SK-N-SH (cell line): Measurements from ENCODE around the gene ZNF473. TPM values are rescaled to one million over a fixed set of nuclear protein-coding genes. Genes with fewer than 3 reads are reported as not detected.
A peak's percentile ranks its signal among the peaks of the same experiment; 100 is the strongest.

Experiments
- CTCF ChIA-PET: fragments of 300-600, 350-600 bp; formaldehyde crosslinking; extraction: SDS; loops from one replicate; lab custom pipeline; 2021; lab: Yijun Ruan, JAX
- POLR2A ChIA-PET: fragments of 350-600 bp; sonication (Branson Sonifier 250); formaldehyde crosslinking; extraction: SDS; loops from one replicate; lab custom pipeline; 2020; ENCODE audit warnings: antibody characterized with exemption, inconsistent platforms; lab: Yijun Ruan, JAX
- DNase-seq: peaks from one replicate; pipeline ENCODE4 v3.0.0; 2012
- H2AFZ ChIP-seq: fragments of 200-600 bp; sonication (generic); 2 replicates; pipeline ENCODE4 v1.8.1; 2016; ENCODE audit warnings: antibody characterized with exemption, mild to moderate bottlenecking, low read depth
- H3F3A ChIP-seq: fragments of 200-600 bp; sonication (generic); replicated peaks from 2 replicates; pipeline ENCODE3; 2016; ENCODE audit warnings: antibody characterized with exemption, mild to moderate bottlenecking; ENCODE audit not compliant: insufficient read depth
- H3K27ac ChIP-seq, 2 experiments: fragments of 200-500 bp in 1 of 2; fragments of 200-600 bp in 1 of 2; sonication (Bioruptor generic) in 1 of 2; sonication (generic), shearing (Covaris generic) in 1 of 2; 2 replicates each; pipeline versions ENCODE4 v1.5.1 to v1.6.1; 2014 to 2016; ENCODE audit warnings: low read depth in 2 of 2, inconsistent platforms in 1 of 2, low read length in 1 of 2, mild to moderate bottlenecking in 1 of 2, mixed read lengths in 1 of 2
- H3K27me3 ChIP-seq: fragments of 200-600 bp; sonication (generic), shearing (Covaris generic); 2 replicates; pipeline ENCODE4 v1.6.1; 2016; ENCODE audit warnings: mixed run types; ENCODE audit not compliant: insufficient read depth
- H3K36me3 ChIP-seq, 2 experiments: fragments of 200-500 bp in 1 of 2; fragments of 200-600 bp in 1 of 2; sonication (Bioruptor generic) in 1 of 2; sonication (generic) in 1 of 2; replicated peaks in 1 of 2; 2 replicates each; pipeline versions ENCODE3 to v1.5.1; 2014 to 2016; ENCODE audit warnings: low read length in 1 of 2, mild to moderate bottlenecking in 1 of 2; ENCODE audit not compliant: insufficient read depth in 2 of 2, control insufficient read depth in 1 of 2
- H3K4me1 ChIP-seq, 2 experiments: fragments of 200-500 bp in 1 of 2; fragments of 200-600 bp in 1 of 2; sonication (Bioruptor generic) in 1 of 2; sonication (generic), shearing (Covaris generic) in 1 of 2; 2 replicates each; pipeline versions ENCODE4 v1.5.1 to v1.6.1; 2014 to 2016; ENCODE audit warnings: low read depth in 1 of 2, low read length in 1 of 2, mixed run types in 1 of 2; ENCODE audit not compliant: insufficient read depth in 2 of 2, control insufficient read depth in 1 of 2
- H3K4me2 ChIP-seq: fragments of 200-600 bp; sonication (generic), shearing (Covaris generic); 2 replicates; pipeline ENCODE4 v1.6.1; 2017; ENCODE audit warnings: mixed run types
- H3K4me3 ChIP-seq, 2 experiments: fragments of 200-500 bp in 1 of 2; fragments of 200-600 bp in 1 of 2; sonication (Bioruptor generic) in 1 of 2; sonication (generic), shearing (Covaris generic) in 1 of 2; 2 replicates each; pipeline versions ENCODE4 v1.5.1 to v1.8.1; 2014 to 2016; ENCODE audit warnings: low read depth in 2 of 2, inconsistent platforms in 1 of 2, low read length in 1 of 2, mild to moderate bottlenecking in 1 of 2, mixed read lengths in 1 of 2, moderate library complexity in 1 of 2
- H3K79me2 ChIP-seq: fragments of 200-600 bp; sonication (generic); 2 replicates; pipeline ENCODE4 v1.8.1; 2017; ENCODE audit warnings: mild to moderate bottlenecking; ENCODE audit not compliant: insufficient read depth
- H3K9ac ChIP-seq: fragments of 200-600 bp; sonication (generic); 2 replicates; pipeline ENCODE4 v1.6.1; 2017; ENCODE audit warnings: mixed run types
- H3K9me2 ChIP-seq: fragments of 200-600 bp; sonication (generic); 2 replicates; pipeline ENCODE4 v1.6.1; 2017; ENCODE audit warnings: mixed run types
- H3K9me3 ChIP-seq: fragments of 200-600 bp; sonication (generic); 2 replicates; pipeline ENCODE4 v1.6.1; 2017; ENCODE audit warnings: mixed run types, mild to moderate bottlenecking, moderate library complexity
- H4K20me1 ChIP-seq: fragments of 200-600 bp; sonication (generic); 2 replicates; pipeline ENCODE4 v1.6.1; 2017; ENCODE audit warnings: mild to moderate bottlenecking, mixed run types; ENCODE audit not compliant: insufficient read depth
- CHD2 ChIP-seq: fragments of 150-350 bp; IDR thresholded peaks from 2 replicates; pipeline ENCODE4 v1.6.1; 2018; ENCODE audit warnings: low read length; ENCODE audit not compliant: partially characterized antibody
- ELF1 ChIP-seq: IDR thresholded peaks from 2 replicates; pipeline ENCODE4 v1.4.0; 2012
- EP300 ChIP-seq, 2 experiments: IDR thresholded peaks; 2 replicates each; pipeline versions ENCODE4 v1.4.0 to v1.6.1; 2012; ENCODE audit warnings: borderline replicate concordance in 1 of 2, low read depth in 1 of 2, low read length in 1 of 2
- EZH2phosphoT487 ChIP-seq: fragments of 200-600 bp; sonication (generic); IDR thresholded peaks from 2 replicates; pipeline ENCODE4 v1.6.1; 2017; ENCODE audit warnings: low read depth, mixed run types, mild to moderate bottlenecking, antibody characterized with exemption, moderate library complexity, borderline replicate concordance
- FOSL2 ChIP-seq: IDR thresholded peaks from 2 replicates; pipeline ENCODE4 v1.4.0; 2012; ENCODE audit warnings: low read depth, mild to moderate bottlenecking, moderate library complexity, borderline replicate concordance
- FOXJ3 ChIP-seq: sonication (generic); formaldehyde crosslinking; IDR thresholded peaks from 2 replicates; pipeline ENCODE4 v1.5.1; 2020; ENCODE audit warnings: mild to moderate bottlenecking, missing genetic modification reagents
- FOXM1 ChIP-seq: IDR thresholded peaks from 2 replicates; pipeline ENCODE4 v1.4.0; 2012; ENCODE audit warnings: low read depth, mild to moderate bottlenecking
- GABPA ChIP-seq: IDR thresholded peaks from 2 replicates; pipeline ENCODE4 v1.4.0; 2012; ENCODE audit warnings: low read depth, mild to moderate bottlenecking
- GATA2 ChIP-seq: sonication (generic); formaldehyde crosslinking; IDR thresholded peaks from 2 replicates; pipeline ENCODE4 v1.5.0; 2020; ENCODE audit warnings: mild to moderate bottlenecking, missing genetic modification reagents
- IRF3 ChIP-seq: fragments of 150-350 bp; IDR thresholded peaks from 2 replicates; pipeline ENCODE4 v1.6.1; 2016; ENCODE audit warnings: mild to moderate bottlenecking, low read depth, low read length
- JUND ChIP-seq: IDR thresholded peaks from 2 replicates; pipeline ENCODE4 v1.4.0; 2012
- MAX ChIP-seq: IDR thresholded peaks from 2 replicates; pipeline ENCODE4 v1.4.0; 2012; ENCODE audit warnings: low read depth
- MEF2A ChIP-seq: IDR thresholded peaks from 2 replicates; pipeline ENCODE4 v1.4.0; 2012; ENCODE audit warnings: low read depth, borderline replicate concordance
- MXI1 ChIP-seq: IDR thresholded peaks from 2 replicates; pipeline ENCODE4 v1.6.1; 2012; ENCODE audit warnings: mild to moderate bottlenecking, low read depth, low read length, improper control_type of control experiment
- NFIC ChIP-seq: IDR thresholded peaks from 2 replicates; pipeline ENCODE4 v1.4.0; 2012; ENCODE audit warnings: borderline replicate concordance
- PBX3 ChIP-seq: IDR thresholded peaks from 2 replicates; pipeline ENCODE4; 2012
- POLR2AphosphoS5 ChIP-seq: IDR thresholded peaks from 2 replicates; pipeline ENCODE4 v1.6.1; 2012; ENCODE audit warnings: low read depth, low read length
- RAD21 ChIP-seq: IDR thresholded peaks from 2 replicates; pipeline ENCODE4 v1.6.1; 2012; ENCODE audit warnings: mild to moderate bottlenecking, low read length
- RCOR1 ChIP-seq: fragments of 150-350 bp; IDR thresholded peaks from 2 replicates; pipeline ENCODE4 v1.6.1; 2017; ENCODE audit warnings: antibody characterized with exemption, low read length
- SMC3 ChIP-seq: IDR thresholded peaks from 2 replicates; pipeline ENCODE4 v1.6.1; 2012; ENCODE audit warnings: low read depth, low read length, improper control_type of control experiment
- TAF1 ChIP-seq: IDR thresholded peaks from 2 replicates; pipeline ENCODE4 v1.6.1; 2012; ENCODE audit warnings: low read depth, mild to moderate bottlenecking, low read length, moderate library complexity, borderline replicate concordance
- TCF12 ChIP-seq: IDR thresholded peaks from 2 replicates; pipeline ENCODE4 v1.4.0; 2012
- TEAD4 ChIP-seq: IDR thresholded peaks from 2 replicates; pipeline ENCODE4 v1.4.0; 2012; ENCODE audit warnings: mild to moderate bottlenecking, borderline replicate concordance; ENCODE audit not compliant: insufficient read depth
- USF2 ChIP-seq: fragments of 150-350 bp; IDR thresholded peaks from 2 replicates; pipeline ENCODE4 v1.6.1; 2017; ENCODE audit warnings: antibody characterized with exemption, low read length, low read depth, borderline replicate concordance
- YY1 ChIP-seq: IDR thresholded peaks from 2 replicates; pipeline ENCODE4 v1.4.0; 2012; ENCODE audit warnings: low read depth, mild to moderate bottlenecking
- WGBS: methylation state at CpG from one replicate; pipeline ENCODE4 v1.1.6; 2017; ENCODE audit warnings: low lambda C conversion rate; 5-methylcytosine and 5-hydroxymethylcytosine counted together
- polyA plus RNA-seq, 3 experiments: library from polyadenylated mRNA; depleted of rRNA; stranded (reverse); fragments of >200 nt; gene quantifications; 2 replicates each; pipeline ENCODE4 v1.2.3, GENCODE V29; 2012

ZNF473 gene
- polyA plus RNA-seq, 1 of the 3 experiments (the other 2 are of a cell fraction) = 5.4 TPM

GRCh38 chr19:50003810-50004419 lies 21.9 kb upstream of the ZNF473 start (continued):
- TF ChIP-seq PBX3 (peak; percentile 35; the same call in 1 of the 2 replicates), EP300 (IDR thresholded peaks at IDR 0.05; ENCODE audit: borderline replicate concordance in 1 of 2, low read depth in 1 of 2, low read length in 1 of 2) (peak in 1 of 2 experiments; percentile 29; a peak in 1 of 4 replicates), USF2 (no peak), MXI1 (no peak), NFIC (peak; percentile 76), FOSL2 (peak; percentile 96), MAX (peak; percentile 41; the same call in 1 of the 2 replicates), SMC3 (no peak), POLR2AphosphoS5 (peak; percentile 66; the same call in 1 of the 2 replicates), JUND (peak; percentile 92), RCOR1 (no peak), TAF1 (no peak), GATA2 (no peak), CHD2 (no peak), ELF1 (no peak), FOXM1 (no peak), YY1 (no peak), MEF2A (peak; percentile 97)

GRCh38 chr19:50005428-50005827 lies 20.4 kb upstream of the ZNF473 start:
- 95% methylated on average over 12 of the region's 12 CpGs for WGBS
- no peak overlapping the region for H2AFZ ChIP-seq
- no peaks in the 10 kb centered on the region for H3K9me2 ChIP-seq
- H3K9me3 ChIP-seq = no peaks in the 10 kb centered on the region
- H3K4me2 ChIP-seq = no peak overlapping the region
- peaks cover 33 to 34% of the 10 kb centered on the region in 2 experiments for H3K36me3 ChIP-seq
- ChIA-PET POLR2A (interaction anchor here (0.7 kb wide), 1 partner anchor 20 kb away, joined by 3 read pairs; the partner anchor contains the start of gene ZNF473), CTCF (no interaction called here)
- H3K4me1 ChIP-seq = peaks cover 0 to 9% of the 10 kb centered on the region in 2 experiments; a peak in 2 of 4 replicates
- H3K27me3 ChIP-seq = no peaks in the 10 kb centered on the region
- H3K9ac ChIP-seq = no peak overlapping the region
- H3K4me3 ChIP-seq = no peak overlapping the region
- no peak for DNase-seq
- no peak overlapping the region for H3K27ac ChIP-seq
- peaks cover 10% of the 10 kb centered on the region for H3F3A ChIP-seq
- H4K20me1 ChIP-seq = peaks cover 24% of the 10 kb centered on the region
- no peaks in the 10 kb centered on the region for H3K79me2 ChIP-seq
- TF ChIP-seq EP300 (IDR thresholded peaks at IDR 0.05; ENCODE audit: borderline replicate concordance in 1 of 2, low read depth in 1 of 2, low read length in 1 of 2) (no peak), FOXJ3 (CRISPR knock-in tag) (no peak), PBX3 (no peak), RAD21 (no peak), GABPA (no peak), FOXM1 (no peak), NFIC (no peak), TEAD4 (no peak), POLR2AphosphoS5 (no peak), FOSL2 (no peak), IRF3 (no peak), TCF12 (no peak), YY1 (no peak), MAX (no peak), EZH2phosphoT487 (no peak)
